Stomach (tissue), 9 donors: Measurements from ENCODE around the gene ARSA. TPM values are rescaled to one million over a fixed set of nuclear protein-coding genes. Genes with fewer than 3 reads are reported as not detected.

Experiments
- DNase-seq, 2 donors: peaks; one replicate each; pipeline versions ENCODE4 v3.0.0 to v3.0.0-alpha.2; 2013 to 2019
- H3K27ac ChIP-seq, 5 donors: fragments of 200-600 bp in 4 of 5; sonication (generic) in 4 of 5; one replicate each; pipeline ENCODE4 v1.5.1; 2013 to 2019; ENCODE audit warnings: mild to moderate bottlenecking in 1 of 5, moderate library complexity in 1 of 5
- H3K27me3 ChIP-seq, 3 donors: fragments of 200-600 bp; sonication (generic); one replicate each; pipeline ENCODE4 v1.5.1; 2017 to 2019; ENCODE audit warnings: mixed run types in 1 of 3
- H3K36me3 ChIP-seq, 4 donors: fragments of 200-600 bp; sonication (generic); 1 replicate in 3 of 4; 2 replicates in 1 of 4; pipeline ENCODE4 v1.5.1; 2016 to 2019
- H3K4me1 ChIP-seq, 4 donors: fragments of 200-600 bp; sonication (generic); one replicate each; pipeline ENCODE4 v1.5.1; 2016 to 2019
- H3K4me3 ChIP-seq, 4 donors: fragments of 200-600 bp; sonication (generic) in 3 of 4; one replicate each; pipeline ENCODE4 v1.5.1; 2016 to 2019; ENCODE audit warnings: mild to moderate bottlenecking in 1 of 4
- H3K9me3 ChIP-seq, 4 donors: fragments of 200-600 bp; sonication (generic); one replicate each; pipeline ENCODE4 v1.5.1; 2016 to 2019
- CTCF ChIP-seq, 7 experiments: fragments of 450-650 bp in 4 of 7; fragments of 200-600 bp in 3 of 7; sonication (generic) in 3 of 7; IDR thresholded peaks; one replicate each; pipeline ENCODE4 v1.5.1; 2016 to 2019; ENCODE audit warnings: antibody characterized with exemption in 7 of 7, control low read depth in 2 of 7, mild to moderate bottlenecking in 1 of 7
- EP300 ChIP-seq: sonication (generic); formaldehyde crosslinking; IDR thresholded peaks from one replicate; pipeline ENCODE4 v1.6.1; 2017; ENCODE audit warnings: antibody characterized with exemption
- POLR2A ChIP-seq, 4 donors: fragments of 450-650 bp; IDR thresholded peaks; one replicate each; pipeline ENCODE4 v1.6.1; 2016; ENCODE audit warnings: antibody characterized with exemption in 4 of 4, control low read depth in 2 of 4, mild to moderate bottlenecking in 1 of 4, moderate library complexity in 1 of 4
- POLR2AphosphoS5 ChIP-seq, 3 donors: sonication (generic); formaldehyde crosslinking; IDR thresholded peaks; one replicate each; pipeline ENCODE4 v1.6.1; 2016; ENCODE audit warnings: antibody characterized with exemption in 3 of 3
- WGBS, 5 donors: extraction: QIAGEN DNeasy Blood & Tissue Kit in 3 of 5; methylation state at CpG; one replicate each; pipeline versions ENCODE4 v1.1.5 to v1.1.7; 2013 to 2018; 5-methylcytosine and 5-hydroxymethylcytosine counted together
- intact Hi-C: fragments of 100-400 bp; cut with DNase I; formaldehyde crosslinking; loops from one replicate; pipeline ENCODE4 v1.15.1; 2023; ENCODE audit warnings: low total_unique reads
- polyA plus RNA-seq, 3 donors: library from polyadenylated mRNA; stranded (reverse); fragments of 200-250 nt; gene quantifications; one replicate each; pipeline ENCODE4 v1.2.3, GENCODE V29; 2013
- total RNA-seq, 5 donors: library from RNA; depleted of rRNA; stranded (reverse); fragments of >200 nt; gene quantifications; one replicate each; pipeline versions ENCODE4 v1.1.0 to v1.2.3, GENCODE V29; 2014 to 2016
- donor health status: healthy with polysubstance abuse.
- donor health status: Bipolar disorder and iron deficiency.
- donor health status: healthy.

ARSA gene
- total and polyA plus RNA-seq, 8 donors = 7.7 to 88.1 (median 43.4) TPM

GRCh38 chr22:50633771-50634170 is 5.8 kb upstream of the ARSA start:
- TF ChIP-seq POLR2AphosphoS5 (IDR thresholded peaks at IDR 0.05) = no peak
- no peak for TF ChIP-seq POLR2A (IDR thresholded peaks at IDR 0.05)
- TF ChIP-seq CTCF (IDR thresholded peaks at IDR 0.05) = no peak
- TF ChIP-seq EP300 = no peak
- H3K27ac ChIP-seq = no peak overlapping the region
- DNase-seq = peak in 1 of 2 donors; percentile 11
- no peaks in the 10 kb centered on the region for H3K9me3 ChIP-seq
- H3K36me3 ChIP-seq = no peaks in the 10 kb centered on the region
- intact Hi-C loops = no loop called here
- H3K4me3 ChIP-seq = no peak overlapping the region
- H3K4me1 ChIP-seq = peaks cover 1 to 3% (median 3%) of the 10 kb centered on the region in 4 donors
- 84 to 89% (median 86%) methylated on average over 10 to 11 of the region's 11 CpGs for WGBS, 5 donors
- no peaks in the 10 kb centered on the region for H3K27me3 ChIP-seq

- H3K36me3 ChIP-seq = no peaks in the 10 kb centered on the region
- 79 to 92% (median 87%) methylated on average over 5 of the region's 5 CpGs for WGBS, 5 donors
- DNase-seq = no peak
- TF ChIP-seq CTCF (IDR thresholded peaks at IDR 0.05) (no peak), EP300 (no peak), POLR2A (IDR thresholded peaks at IDR 0.05) (no peak), POLR2AphosphoS5 (IDR thresholded peaks at IDR 0.05) (no peak)
- no peaks in the 10 kb centered on the region for H3K27me3 ChIP-seq
- H3K4me3 ChIP-seq = no peak overlapping the region
- peaks cover 6 to 9% (median 9%) of the 10 kb centered on the region in 4 donors for H3K4me1 ChIP-seq
- intact Hi-C loops = no loop called here
- H3K9me3 ChIP-seq = no peaks in the 10 kb centered on the region
- H3K27ac ChIP-seq = no peak overlapping the region
Observed at GRCh38 chr22:50633086-50633485, 5.1 kb upstream of the ARSA start.

GRCh38 chr22:50630376-50630775 is 2.4 kb upstream of the ARSA start:
- TF ChIP-seq CTCF (IDR thresholded peaks at IDR 0.05) (no peak), EP300 (no peak), POLR2AphosphoS5 (IDR thresholded peaks at IDR 0.05) (no peak), POLR2A (IDR thresholded peaks at IDR 0.05) (no peak)
- Histone ChIP-seq H3K27me3 (no peaks in the 10 kb centered on the region), H3K27ac (no peak overlapping the region), H3K4me3 (no peak overlapping the region), H3K36me3 (peaks cover 5 to 11% (median 8%) of the 10 kb centered on the region in 4 donors), H3K4me1 (peaks cover 15 to 27% (median 25%) of the 10 kb centered on the region in 4 donors), H3K9me3 (no peaks in the 10 kb centered on the region)
- intact Hi-C loops = no loop called here
- 85 to 90% (median 87%) methylated on average over 5 of the region's 5 CpGs for WGBS, 5 donors
- DNase-seq = peak in 1 of 2 donors; percentile 14

- DNase-seq = peak; percentile 21 to 67
- Histone ChIP-seq H3K27me3 (no peaks in the 10 kb centered on the region), H3K4me1 (peaks cover 15 to 27% (median 25%) of the 10 kb centered on the region in 4 donors), H3K9me3 (no peaks in the 10 kb centered on the region), H3K4me3 (peak overlapping the region; percentile 64 to 88 (median 76)), H3K36me3 (peaks cover 8 to 22% (median 18%) of the 10 kb centered on the region in 4 donors), H3K27ac (peak overlapping the region; percentile 77 to 89 (median 84))
- intact Hi-C loops = no loop called here
- no peak for TF ChIP-seq POLR2A (IDR thresholded peaks at IDR 0.05)
- no peak for TF ChIP-seq EP300
- TF ChIP-seq POLR2AphosphoS5 (IDR thresholded peaks at IDR 0.05) = no peak
- TF ChIP-seq CTCF (IDR thresholded peaks at IDR 0.05) = no peak
- WGBS, 5 donors = 20 to 24% (median 23%) methylated on average over 15 to 16 of the region's 16 CpGs
Observed at GRCh38 chr22:50628543-50629134, 687 bp upstream of the ARSA start.
